ENCODE data around the gene COL21A1.
"Not testable (repeated sequence)": the region's sequence is repeated elsewhere in the genome, so short reads cannot be mapped to it uniquely, and the experiment has no call there.

COL21A1 gene
- total RNA-seq: 0 to 0.36 (median 0) reads per million in 18 experiments

GRCh38 chr6:56246881-56247653, at the start of gene COL21A1:
Gene COL21A1, minus strand, starts transcription at chr6:56247580. Its CDS starts 64,962 bp downstream, at chr6:56182618.
- no peak for DNase-seq

- no peak for DNase-seq
Measured at GRCh38 chr6:56293781-56294180, 46.4 kb upstream of the COL21A1 start.

- DNase-seq: peak; percentile 58 to 64
Measured at GRCh38 chr6:56292505-56293181, 45.3 kb upstream of the COL21A1 start.

- DNase-seq: no peak
Measured at GRCh38 chr6:56291302-56291917, 44.0 kb upstream of the COL21A1 start.

- no peak for DNase-seq
Measured at GRCh38 chr6:56289721-56290120, 42.3 kb upstream of the COL21A1 start.

GRCh38 chr6:56288347-56288746, 41.0 kb upstream of the COL21A1 start:
- no peak for DNase-seq

- DNase-seq: no peak
Measured at GRCh38 chr6:56282391-56282790, 35.0 kb upstream of the COL21A1 start.

- DNase-seq: no peak
Measured at GRCh38 chr6:56280126-56280525, 32.7 kb upstream of the COL21A1 start.

- no peak for DNase-seq
Measured at GRCh38 chr6:56279331-56280080, 32.1 kb upstream of the COL21A1 start.

- no peak for DNase-seq
Measured at GRCh38 chr6:56278171-56278591, 30.8 kb upstream of the COL21A1 start.

- DNase-seq: no peak
Measured at GRCh38 chr6:56270812-56271441, 23.5 kb upstream of the COL21A1 start.

- no peak for DNase-seq
Measured at GRCh38 chr6:56268266-56268665, 20.9 kb upstream of the COL21A1 start.

GRCh38 chr6:56266011-56266410, 18.6 kb upstream of the COL21A1 start:
- DNase-seq: no peak

- no peak for DNase-seq
Measured at GRCh38 chr6:56263596-56264315, 16.4 kb upstream of the COL21A1 start.

- not testable (repeated sequence) for DNase-seq
Measured at GRCh38 chr6:56260593-56260992, 13.2 kb upstream of the COL21A1 start.

- no peak for DNase-seq
Measured at GRCh38 chr6:56259234-56260077, 12.1 kb upstream of the COL21A1 start.

GRCh38 chr6:56255349-56255748, 8.0 kb upstream of the COL21A1 start:
- DNase-seq: no peak

- DNase-seq: peak; percentile 12 to 13
Measured at GRCh38 chr6:56250266-56250665, 2.9 kb upstream of the COL21A1 start.

- no peak for DNase-seq
Measured at GRCh38 chr6:56247654-56248122, 308 bp upstream of the COL21A1 start.

- DNase-seq: no peak
Measured at GRCh38 chr6:56246541-56246880, 869 bp downstream of the COL21A1 start.

- no peak for DNase-seq
Measured at GRCh38 chr6:56245903-56246351, 1.5 kb downstream of the COL21A1 start.
